OCI-M2 (cell line): ENCODE measurements around the gene CGB8.
"Not testable (repeated sequence)": the region's sequence is repeated elsewhere in the genome, so short reads cannot be mapped to it uniquely, and the experiment has no call there.

Experiments
- DNase-seq: peaks from one replicate; lab custom pipeline; 2025; ENCODE audit not compliant: unreplicated experiment; lab: John Stamatoyannopoulos, UW

Gene CGB8

GRCh38 chr19:49049011-49049410 lies at the start of gene CGB8:
TSS of gene CGB8 (minus strand) at chr19:49049111. CDS start at chr19:49048739, 372 bp downstream.
- DNase-seq, result not testable (repeated sequence)

GRCh38 chr19:49097453-49098288 lies 48.8 kb upstream of the CGB8 start:
- DNase-seq, result no peak

- no peak for DNase-seq
These were observed 45.9 kb upstream of the CGB8 start for GRCh38 chr19:49094505-49095482.

GRCh38 chr19:49092686-49093085 lies 43.8 kb upstream of the CGB8 start:
- no peak for DNase-seq

GRCh38 chr19:49091391-49092038 lies 42.6 kb upstream of the CGB8 start:
- DNase-seq, result no peak

- DNase-seq, result no peak
These were observed 37.4 kb upstream of the CGB8 start for GRCh38 chr19:49086296-49086695.

- no peak for DNase-seq
These were observed 36.9 kb upstream of the CGB8 start for GRCh38 chr19:49085868-49086232.

GRCh38 chr19:49085020-49085867 lies 36.3 kb upstream of the CGB8 start, which contains the start of gene SNRNP70:
TSS of gene SNRNP70 (plus strand) at chr19:49085451. CDS start at chr19:49086415, 964 bp downstream.
- peak; percentile 93 for DNase-seq

GRCh38 chr19:49084206-49085019 lies 35.5 kb upstream of the CGB8 start:
- no peak for DNase-seq

GRCh38 chr19:49081273-49081672 lies 32.4 kb upstream of the CGB8 start:
- DNase-seq, result no peak

GRCh38 chr19:49080392-49080791 lies 31.5 kb upstream of the CGB8 start:
- no peak for DNase-seq

GRCh38 chr19:49074869-49075268 lies 26.0 kb upstream of the CGB8 start:
- not testable (repeated sequence) for DNase-seq

GRCh38 chr19:49073514-49074378 lies 24.8 kb upstream of the CGB8 start:
- peak; percentile 82 for DNase-seq

- DNase-seq, result peak; percentile 54
These were observed 23.1 kb upstream of the CGB8 start for GRCh38 chr19:49071860-49072547.

GRCh38 chr19:49070416-49070815 lies 21.5 kb upstream of the CGB8 start:
- no peak for DNase-seq

GRCh38 chr19:49069026-49069425 lies 20.1 kb upstream of the CGB8 start:
- DNase-seq, result no peak

- DNase-seq, result no peak
These were observed 18.6 kb upstream of the CGB8 start for GRCh38 chr19:49067554-49067953.
